Keratinocyte (primary cell): ENCODE measurements around the gene PRKX. TPM values are rescaled to one million over a fixed set of nuclear protein-coding genes. Genes with fewer than 3 reads are reported as not detected.

ENCODE experiments used
- DNase-seq: peaks from one replicate; pipeline ENCODE4 v3.0.0-alpha.2; 2011; ENCODE audit warnings: low read depth, missing footprints, low spot score
- FAIRE-seq: peaks from 2 replicates; lab custom pipeline; 2011; peaks lifted over from hg19 to GRCh38; lab: Jason Lieb, UNC
- H2AFZ ChIP-seq: 2 replicates; pipeline ENCODE4 v1.6.0; 2012; ENCODE audit warnings: low read length, control low read depth, inconsistent platforms; ENCODE audit not compliant: control insufficient read depth
- H3K27ac ChIP-seq: 2 replicates; pipeline ENCODE4 v1.5.1; 2011; ENCODE audit warnings: low read length; ENCODE audit not compliant: control insufficient read depth, insufficient read depth
- H3K27me3 ChIP-seq: 3 replicates; pipeline ENCODE4 v1.6.0; 2011; ENCODE audit warnings: low read length; ENCODE audit not compliant: control insufficient read depth, insufficient read depth; ENCODE audit errors: extremely low read depth
- H3K36me3 ChIP-seq, 2 experiments: 2 replicates in 1 of 2; 3 replicates in 1 of 2; pipeline ENCODE4 v1.5.1; 2011; ENCODE audit warnings: low read length in 2 of 2, mild to moderate bottlenecking in 1 of 2; ENCODE audit not compliant: control insufficient read depth in 2 of 2, insufficient read depth in 2 of 2; ENCODE audit errors: extremely low read depth in 1 of 2
- H3K4me1 ChIP-seq: 3 replicates; pipeline ENCODE4 v1.5.1; 2011; ENCODE audit warnings: low read length; ENCODE audit not compliant: control insufficient read depth, insufficient read depth; ENCODE audit errors: extremely low read depth
- H3K4me2 ChIP-seq: 3 replicates; pipeline ENCODE4 v1.6.0; 2011; ENCODE audit warnings: low read depth, low read length; ENCODE audit not compliant: control insufficient read depth, insufficient read depth; ENCODE audit errors: extremely low read depth
- H3K4me3 ChIP-seq, 3 experiments: fragments of 200-600 bp in 1 of 3; sonication (generic) in 1 of 3; 2 replicates in 2 of 3; 3 replicates in 1 of 3; pipeline ENCODE4 v1.5.1; 2011 to 2016; ENCODE audit warnings: low read length in 3 of 3, mild to moderate bottlenecking in 3 of 3, control low read depth in 2 of 3, inconsistent platforms in 1 of 3, low read depth in 1 of 3, mixed read lengths in 1 of 3, mixed run types in 1 of 3, moderate library complexity in 1 of 3; ENCODE audit not compliant: control insufficient read depth in 2 of 3, insufficient read depth in 2 of 3; ENCODE audit errors: extremely low read depth in 1 of 3
- H3K79me2 ChIP-seq: 2 replicates; pipeline ENCODE4 v1.6.0; 2012; ENCODE audit warnings: low read length; ENCODE audit not compliant: control insufficient read depth, insufficient read depth
- H3K9ac ChIP-seq: 3 replicates; pipeline ENCODE4 v1.6.0; 2011; ENCODE audit warnings: low read length; ENCODE audit not compliant: control insufficient read depth, insufficient read depth; ENCODE audit errors: extremely low read depth
- H3K9me1 ChIP-seq: 3 replicates; pipeline ENCODE4 v1.6.0; 2011; ENCODE audit warnings: low read length; ENCODE audit not compliant: control insufficient read depth, insufficient read depth; ENCODE audit errors: extremely low read depth
- H3K9me3 ChIP-seq: 2 replicates; pipeline ENCODE4 v1.5.1; 2012; ENCODE audit warnings: low read depth, low read length; ENCODE audit not compliant: control insufficient read depth
- H4K20me1 ChIP-seq: 3 replicates; pipeline ENCODE4 v1.6.0; 2011; ENCODE audit warnings: low read length; ENCODE audit not compliant: control insufficient read depth, insufficient read depth; ENCODE audit errors: extremely low read depth
- CTCF ChIP-seq, 3 experiments: IDR thresholded peaks in 1 of 3; conservative IDR thresholded peaks in 1 of 3; optimal IDR thresholded peaks in 1 of 3; 2 replicates in 2 of 3; 3 replicates in 1 of 3; pipeline versions ENCODE3 to v1.5.1; 2011; ENCODE audit warnings: low read length in 3 of 3, mild to moderate bottlenecking in 3 of 3, moderate library complexity in 2 of 3, control low read depth in 1 of 3, inconsistent platforms in 1 of 3; ENCODE audit not compliant: insufficient read depth in 2 of 3; ENCODE audit errors: extremely low read depth in 1 of 3
- EZH2 ChIP-seq: IDR thresholded peaks from one replicate; pipeline ENCODE4 v1.6.1; 2012; ENCODE audit warnings: inconsistent platforms, mild to moderate bottlenecking, low read length, moderate library complexity
- dilution Hi-C: fragments of 300-500 bp; cut with MboI; formaldehyde crosslinking; loops from one replicate; pipeline ENCODE4 v1.7.0; 2020; ENCODE audit warnings: low sequenced_read_pairs; ENCODE audit not compliant: extremely low pct_ligation_motif_present
- polyA plus RNA-seq, 5 experiments: library from polyadenylated mRNA; depleted of rRNA in 3 of 5; stranded (reverse) in 3 of 5; stranded (forward) in 1 of 5; unstranded in 1 of 5; fragments of >200 nt; gene quantifications; 1 replicate in 1 of 5; 2 replicates in 3 of 5; 3 replicates in 1 of 5; pipeline versions ENCODE4 v1.2.1 to v1.2.3, GENCODE V29; 2011 to 2012; ENCODE audit warnings: missing spikeins in 2 of 5, low read depth in 1 of 5, low replicate concordance in 1 of 5

PRKX gene
- polyA plus RNA-seq, 1 donor (not counting 4 experiments of a cell fraction or from before 2014, with no cell fraction given), result 39.9 TPM

GRCh38 chrX:3599802-3600430, 113.5 kb downstream of the PRKX start:
- H3K79me2 ChIP-seq, result no peaks in the 10 kb centered on the region
- no peak overlapping the region for H3K4me3 ChIP-seq
- dilution Hi-C loops, result no loop called here
- no peak for TF ChIP-seq EZH2
- no peak for TF ChIP-seq CTCF (optimal IDR thresholded peaks at IDR 0.05 in 1 of 3, IDR thresholded peaks at IDR 0.05 in 1 of 3, conservative IDR thresholded peaks at IDR 0.05 in 1 of 3; ENCODE audit: extremely low read depth in 1 of 3, insufficient read depth in 2 of 3, low read length in 3 of 3)
- no peak for FAIRE-seq
- no peaks in the 10 kb centered on the region for H3K9me3 ChIP-seq
- H3K9ac ChIP-seq, result no peak overlapping the region
- H3K4me2 ChIP-seq, result no peak overlapping the region
- peaks cover 0 to 1% of the 10 kb centered on the region in 2 experiments for H3K36me3 ChIP-seq
- no peaks in the 10 kb centered on the region for H4K20me1 ChIP-seq
- H2AFZ ChIP-seq, result no peak overlapping the region
- DNase-seq, result no peak
- no peaks in the 10 kb centered on the region for H3K27me3 ChIP-seq
- H3K4me1 ChIP-seq, result peaks cover 2% of the 10 kb centered on the region
- H3K27ac ChIP-seq, result no peak overlapping the region
- H3K9me1 ChIP-seq, result no peaks in the 10 kb centered on the region

- H4K20me1 ChIP-seq, result no peaks in the 10 kb centered on the region
- no peak overlapping the region for H3K4me3 ChIP-seq
- H3K9ac ChIP-seq, result no peak overlapping the region
- TF ChIP-seq CTCF (optimal IDR thresholded peaks at IDR 0.05 in 1 of 3, IDR thresholded peaks at IDR 0.05 in 1 of 3, conservative IDR thresholded peaks at IDR 0.05 in 1 of 3; ENCODE audit: extremely low read depth in 1 of 3, insufficient read depth in 2 of 3, low read length in 3 of 3) (no peak), EZH2 (no peak)
- FAIRE-seq (no peak), DNase-seq (no peak)
- dilution Hi-C loops, result no loop called here
- no peak overlapping the region for H2AFZ ChIP-seq
- H3K27me3 ChIP-seq, result no peaks in the 10 kb centered on the region
- peaks cover 2% of the 10 kb centered on the region for H3K4me1 ChIP-seq
- H3K9me3 ChIP-seq, result no peaks in the 10 kb centered on the region
- H3K4me2 ChIP-seq, result no peak overlapping the region
- no peaks in the 10 kb centered on the region for H3K36me3 ChIP-seq
- no peaks in the 10 kb centered on the region for H3K79me2 ChIP-seq
- no peaks in the 10 kb centered on the region for H3K9me1 ChIP-seq
- H3K27ac ChIP-seq, result no peak overlapping the region
These were observed 114.7 kb downstream of the PRKX start for GRCh38 chrX:3598709-3599108.
